Fibroblast of skin of right biceps (primary cell): Measurements from ENCODE around the gene ARAF.

Experiments
- DNase-seq: peaks from one replicate; pipeline ENCODE4 v3.0.0-alpha.2; 2013

Gene ARAF

DNA sequence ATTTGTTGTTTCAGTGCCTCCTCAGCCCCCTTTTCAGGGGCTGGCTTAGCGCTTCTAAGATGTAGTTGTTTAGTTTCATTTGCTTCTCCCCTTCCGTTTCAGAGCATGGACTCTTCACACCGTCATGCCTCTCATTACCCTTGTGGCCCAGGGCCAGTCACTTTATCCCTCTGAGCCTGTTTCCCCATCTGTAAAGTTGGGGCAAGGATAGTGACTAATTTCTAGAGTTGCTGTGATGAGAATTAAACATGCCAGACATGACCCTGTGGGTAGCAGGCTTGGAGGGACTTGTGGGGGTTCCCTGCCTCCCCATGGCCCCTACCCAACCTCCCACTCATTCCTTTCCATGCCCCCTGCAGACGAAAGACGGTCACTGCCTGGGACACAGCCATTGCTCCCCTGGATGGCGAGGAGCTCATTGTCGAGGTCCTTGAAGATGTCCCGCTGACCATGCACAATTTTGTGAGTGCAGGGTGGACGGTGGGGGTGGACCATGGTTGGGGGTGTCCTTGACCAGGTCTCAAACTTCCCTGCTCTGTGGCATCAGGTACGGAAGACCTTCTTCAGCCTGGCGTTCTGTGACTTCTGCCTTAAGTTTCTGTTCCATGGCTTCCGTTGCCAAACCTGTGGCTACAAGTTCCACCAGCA lies 3.6 kb downstream of the ARAF start:
- DNase-seq: no peak

- no peak for DNase-seq
Observed at GRCh38 chrX:47566841-47567240, 5.8 kb downstream of the ARAF start.

GRCh38 chrX:47568656-47569295 lies 7.8 kb downstream of the ARAF start:
- no peak for DNase-seq

- no peak for DNase-seq
Observed at GRCh38 chrX:47570794-47571193, 9.8 kb downstream of the ARAF start.

DNA sequence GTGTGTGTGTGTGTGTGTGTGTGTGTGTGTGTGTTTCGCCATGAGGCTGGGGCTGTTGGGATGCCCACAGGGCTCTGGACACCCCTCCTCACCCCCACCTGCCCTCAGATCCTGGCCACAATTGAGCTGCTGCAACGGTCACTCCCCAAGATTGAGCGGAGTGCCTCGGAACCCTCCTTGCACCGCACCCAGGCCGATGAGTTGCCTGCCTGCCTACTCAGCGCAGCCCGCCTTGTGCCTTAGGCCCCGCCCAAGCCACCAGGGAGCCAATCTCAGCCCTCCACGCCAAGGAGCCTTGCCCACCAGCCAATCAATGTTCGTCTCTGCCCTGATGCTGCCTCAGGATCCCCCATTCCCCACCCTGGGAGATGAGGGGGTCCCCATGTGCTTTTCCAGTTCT lies 10.2 kb downstream of the ARAF start:
- DNase-seq: no peak

- DNase-seq: no peak
Observed at GRCh38 chrX:47571896-47572295, 10.9 kb downstream of the ARAF start.

GRCh38 chrX:47572773-47573340 lies 11.9 kb downstream of the ARAF start:
- DNase-seq: no peak

- DNase-seq: peak; percentile 82
Observed at GRCh38 chrX:47573341-47574075, 12.5 kb downstream of the ARAF start.

- DNase-seq: peak; percentile 25
Observed at GRCh38 chrX:47574076-47574546, 13.1 kb downstream of the ARAF start.

DNA sequence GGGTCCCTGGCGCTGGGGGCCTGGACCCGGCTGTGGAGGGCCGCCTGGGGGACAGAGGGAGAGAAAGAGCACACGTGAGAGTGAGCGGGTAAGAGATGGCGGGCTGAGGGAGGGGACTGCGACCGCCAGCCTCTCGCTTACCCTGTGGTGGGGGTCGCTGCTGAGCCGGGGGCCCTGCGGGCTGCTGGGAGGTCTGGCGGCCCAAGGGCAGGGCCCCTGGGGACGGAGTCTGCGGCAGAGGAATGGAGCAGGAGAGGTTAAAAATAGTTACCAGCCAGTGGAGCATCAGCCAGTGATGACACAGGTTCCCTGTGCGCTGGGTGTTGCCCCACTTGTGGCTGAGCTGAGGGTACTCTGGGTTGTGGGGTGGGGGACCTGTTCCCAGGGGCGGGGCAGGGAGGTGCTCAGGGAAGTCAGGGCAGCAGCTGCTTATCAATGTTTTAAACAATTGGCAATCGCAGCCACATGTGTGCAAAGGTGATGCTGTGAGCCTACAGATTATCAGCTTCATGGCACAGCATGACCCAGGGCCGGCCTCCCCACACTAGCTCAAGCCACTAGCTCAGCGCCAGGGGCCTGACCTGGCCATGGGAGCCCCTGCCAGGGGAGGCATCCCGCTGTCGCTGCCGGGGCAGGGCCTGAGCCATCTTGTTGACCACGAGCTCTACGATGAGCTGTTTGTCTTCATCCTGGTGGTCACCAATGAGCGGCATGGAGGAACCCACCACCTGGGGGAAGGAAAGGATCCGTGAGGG lies 13.7 kb downstream of the ARAF start:
- peak; percentile 55 for DNase-seq

- no peak for DNase-seq
Observed at GRCh38 chrX:47576021-47576898, 15.3 kb downstream of the ARAF start.

- no peak for DNase-seq
Observed at GRCh38 chrX:47577424-47577823, 16.4 kb downstream of the ARAF start.

DNA sequence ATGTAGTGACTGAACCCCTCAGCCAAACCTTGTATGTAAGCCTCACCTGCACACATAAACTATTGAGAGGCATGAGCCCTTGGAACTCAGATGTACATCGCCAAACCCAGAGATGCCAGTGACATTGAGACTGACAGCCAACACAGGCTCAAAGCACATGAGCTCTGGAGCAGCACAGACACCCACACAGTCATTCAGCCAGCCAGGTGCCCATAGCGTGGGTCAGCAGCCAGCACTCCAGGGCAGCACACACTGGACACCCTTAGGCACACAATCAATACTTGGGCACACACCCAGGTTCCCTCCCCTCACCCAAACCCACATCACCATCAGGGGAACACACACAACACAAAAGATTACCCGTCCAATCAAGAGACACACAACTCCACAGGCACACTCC lies 16.9 kb downstream of the ARAF start:
- no peak for DNase-seq

- peak; percentile 26 for DNase-seq
Observed at GRCh38 chrX:47578692-47579091, 17.7 kb downstream of the ARAF start.

- peak; percentile 73 for DNase-seq
Observed at GRCh38 chrX:47579537-47579936, 18.5 kb downstream of the ARAF start.

- DNase-seq: peak; percentile 96
Observed at GRCh38 chrX:47581731-47582647, 21.0 kb downstream of the ARAF start, which contains the start of gene TIMP1. Gene TIMP1 (plus strand): TSS chrX:47582436. CDS start chrX:47583416, 980 bp downstream.

DNA sequence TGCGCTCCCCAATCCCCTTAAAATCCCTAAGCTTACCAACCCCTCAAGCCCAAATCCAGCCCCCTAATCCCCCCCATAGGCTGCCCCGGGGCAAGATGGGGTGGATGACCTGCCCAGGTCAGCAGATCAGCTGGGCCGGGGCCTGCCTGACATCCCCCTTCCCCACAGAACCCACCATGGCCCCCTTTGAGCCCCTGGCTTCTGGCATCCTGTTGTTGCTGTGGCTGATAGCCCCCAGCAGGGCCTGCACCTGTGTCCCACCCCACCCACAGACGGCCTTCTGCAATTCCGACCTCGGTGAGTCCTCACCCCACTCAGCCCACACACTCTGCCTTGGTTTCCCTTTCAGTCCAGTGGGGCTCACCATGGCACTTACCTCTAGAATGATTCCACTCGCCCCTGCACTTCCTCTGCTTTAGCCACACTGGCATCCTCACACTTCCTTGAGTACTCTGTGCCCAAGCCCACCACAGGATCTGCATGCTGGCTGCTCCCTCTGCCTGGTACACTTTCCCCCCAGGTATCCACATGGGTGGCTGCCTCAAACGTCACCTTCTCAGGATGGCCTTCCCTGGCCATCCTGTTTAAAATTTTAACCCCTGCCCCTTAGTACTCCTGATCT lies 22.3 kb downstream of the ARAF start:
- no peak for DNase-seq

GRCh38 chrX:47584714-47585113 lies 23.7 kb downstream of the ARAF start:
- no peak for DNase-seq

DNA sequence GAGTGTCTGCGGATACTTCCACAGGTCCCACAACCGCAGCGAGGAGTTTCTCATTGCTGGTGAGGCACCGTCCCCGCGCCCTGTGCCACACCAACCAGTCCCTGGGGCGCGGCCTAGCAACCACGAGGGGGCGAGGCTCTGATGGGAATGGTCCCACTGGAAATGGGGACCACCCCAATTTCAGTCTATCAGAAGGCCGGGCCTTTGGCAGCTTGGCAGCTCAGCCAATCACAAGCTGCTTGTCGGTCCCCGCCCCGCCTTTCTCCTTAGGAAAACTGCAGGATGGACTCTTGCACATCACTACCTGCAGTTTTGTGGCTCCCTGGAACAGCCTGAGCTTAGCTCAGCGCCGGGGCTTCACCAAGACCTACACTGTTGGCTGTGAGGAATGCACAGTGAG lies 24.3 kb downstream of the ARAF start:
- no peak for DNase-seq
